Stimulated activated CD4-positive, alpha-beta T cell treated with anti-CD3 and anti-CD28 coated beads, TNF-alpha, amount 100 ng/mL, for 1 hour (primary cell): ENCODE data around the gene SHLD2.
"Not testable (repeated sequence)": the region's sequence is repeated elsewhere in the genome, so short reads cannot be mapped to it uniquely, and the experiment has no call there.

Experiments
- DNase-seq, 3 donors: peaks; one replicate each; pipeline ENCODE4 v3.0.0-alpha.2; 2020; ENCODE audit warnings: low read depth in 3 of 3, low spot score in 1 of 3

SHLD2 gene

DNA sequence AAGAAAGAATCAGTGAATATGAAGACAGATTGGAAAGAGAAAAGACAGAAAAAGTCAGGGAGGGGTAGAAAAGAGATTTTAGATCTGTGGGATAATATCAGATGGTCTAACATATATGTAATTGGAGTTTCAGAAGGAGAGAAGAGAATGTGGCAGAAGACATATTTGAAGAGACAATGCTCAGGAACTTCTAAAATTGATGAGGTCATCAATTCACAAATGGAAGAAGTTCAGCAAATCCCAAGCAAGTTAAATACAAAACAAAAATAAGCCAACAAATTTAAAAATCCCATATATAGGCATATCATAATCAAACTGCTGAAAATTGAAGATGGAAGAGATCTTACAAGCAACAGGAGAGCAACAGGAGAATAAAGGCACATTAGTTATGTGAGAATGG lies 42.5 kb downstream of the SHLD2 start:
- not testable (repeated sequence) for DNase-seq

DNA sequence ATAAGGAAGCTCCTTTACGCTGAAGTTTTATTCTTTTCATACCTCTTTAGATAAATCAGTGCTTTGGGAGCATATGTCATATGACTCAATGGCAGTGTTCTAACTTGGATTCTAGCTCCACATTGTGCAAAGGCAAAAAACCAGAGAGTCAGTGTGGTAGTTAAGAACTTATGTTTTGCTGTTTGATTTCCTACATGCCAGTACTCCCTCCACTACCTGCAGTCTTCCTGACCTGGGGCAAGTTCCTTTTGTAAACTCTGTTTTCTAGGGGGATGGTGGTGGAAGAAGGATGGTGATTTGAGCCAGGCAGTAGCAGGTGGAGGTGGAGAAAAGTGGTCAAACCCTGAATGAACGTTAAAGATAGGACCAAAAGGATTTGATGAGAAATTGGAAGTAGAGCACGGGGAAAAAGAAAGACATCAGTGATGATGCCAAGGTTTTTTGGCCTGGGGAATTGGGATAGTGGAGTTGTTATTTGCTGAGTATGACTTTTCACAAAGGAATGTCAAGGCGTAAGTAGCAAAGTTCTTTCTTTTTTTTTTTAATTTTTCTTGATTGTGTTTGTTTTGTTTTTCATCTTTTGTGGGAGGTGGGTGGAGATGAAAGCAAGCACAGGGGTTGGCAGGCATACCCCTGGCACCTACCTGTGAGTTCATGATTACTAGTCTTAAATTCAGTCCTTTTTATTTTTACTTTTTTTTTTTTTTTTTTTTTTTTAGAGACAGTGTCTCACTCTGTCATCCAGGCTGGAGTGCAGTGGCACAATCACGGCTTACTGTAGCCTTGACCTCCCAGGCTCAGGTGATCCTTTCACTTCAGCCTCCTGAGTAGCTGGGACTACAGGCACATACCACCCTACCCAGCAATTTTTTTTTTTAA lies 47.5 kb downstream of the SHLD2 start:
- not testable (repeated sequence) for DNase-seq

DNA sequence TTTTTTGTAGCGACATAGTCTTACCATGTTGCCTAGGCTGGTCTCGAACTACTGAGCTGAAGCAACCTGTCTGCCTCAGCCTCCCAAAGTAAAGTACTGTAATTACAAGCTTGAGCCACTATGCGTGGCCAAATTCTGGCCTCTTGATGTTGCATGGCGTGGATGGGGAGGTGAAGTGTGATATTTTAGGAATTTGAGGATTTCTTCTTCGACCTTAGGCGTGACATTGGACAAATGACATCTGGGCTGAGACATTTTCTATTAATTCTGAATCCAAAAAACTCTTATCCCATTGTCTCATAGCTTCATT lies 48.1 kb downstream of the SHLD2 start:
- not testable (repeated sequence) for DNase-seq

DNA sequence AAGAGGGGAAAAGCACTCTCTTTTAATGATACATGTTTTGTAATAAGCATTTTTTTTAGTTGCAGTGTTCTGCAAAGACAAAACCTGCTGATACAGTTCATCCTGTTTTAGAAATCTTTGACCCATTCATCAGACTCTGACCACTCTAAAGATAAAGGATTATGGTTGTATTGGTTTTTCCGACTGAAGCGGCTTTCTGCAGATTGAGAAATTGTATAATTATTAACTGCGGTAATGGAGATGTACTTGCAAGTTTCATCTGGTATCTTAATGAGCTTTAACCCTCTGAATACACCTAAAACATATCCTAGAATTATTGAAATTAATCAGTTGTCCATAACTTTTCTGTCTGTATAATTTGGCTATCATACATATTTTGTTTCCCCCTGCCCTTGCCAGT lies 50.6 kb downstream of the SHLD2 start:
- DNase-seq = not testable (repeated sequence)

DNA sequence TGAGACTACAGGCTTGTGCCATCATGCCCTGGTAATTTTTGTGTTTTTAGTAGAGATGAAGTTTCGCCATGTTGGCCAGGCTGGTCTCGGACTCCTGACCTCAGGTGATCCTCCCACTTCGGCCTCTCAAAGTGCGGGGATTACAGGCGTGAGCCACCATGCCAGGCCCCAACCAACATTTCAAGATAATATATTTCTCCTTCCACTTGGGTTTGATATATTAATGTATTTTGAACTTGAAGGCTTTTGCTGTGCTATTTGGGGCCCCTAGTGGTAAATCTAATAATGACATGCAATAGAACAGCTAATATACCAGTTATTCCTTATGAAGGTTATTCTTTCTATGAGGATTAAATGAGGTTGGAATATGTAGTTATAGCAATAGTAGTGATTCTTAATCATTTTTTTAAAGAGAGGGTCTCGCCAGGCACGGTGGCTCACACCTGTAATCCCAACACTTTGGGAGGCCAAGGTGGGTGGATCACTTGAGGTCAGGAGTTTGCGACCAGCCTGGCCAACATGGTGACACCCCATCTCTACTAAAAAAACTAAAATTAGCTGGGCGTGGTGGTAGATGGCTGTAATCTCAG lies 54.1 kb downstream of the SHLD2 start:
- DNase-seq = not testable (repeated sequence)

DNA sequence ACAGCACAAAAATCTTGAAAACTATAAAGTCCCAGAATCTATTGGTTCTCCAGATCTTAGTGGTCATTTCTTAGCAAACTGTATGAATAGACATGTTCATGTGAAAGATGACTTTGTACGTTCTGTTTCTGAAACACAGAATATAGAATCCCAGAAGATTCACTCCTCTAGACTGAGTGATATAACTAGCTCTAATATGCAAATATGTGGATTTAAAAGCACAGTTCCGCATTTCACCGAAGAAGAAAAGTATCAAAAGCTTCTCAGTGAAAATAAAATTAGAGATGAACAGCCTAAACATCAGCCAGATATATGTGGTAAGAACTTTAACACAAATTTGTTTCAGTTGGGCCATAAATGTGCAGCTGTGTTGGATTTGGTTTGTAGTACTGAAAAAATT lies 56.5 kb downstream of the SHLD2 start:
- DNase-seq = not testable (repeated sequence)

DNA sequence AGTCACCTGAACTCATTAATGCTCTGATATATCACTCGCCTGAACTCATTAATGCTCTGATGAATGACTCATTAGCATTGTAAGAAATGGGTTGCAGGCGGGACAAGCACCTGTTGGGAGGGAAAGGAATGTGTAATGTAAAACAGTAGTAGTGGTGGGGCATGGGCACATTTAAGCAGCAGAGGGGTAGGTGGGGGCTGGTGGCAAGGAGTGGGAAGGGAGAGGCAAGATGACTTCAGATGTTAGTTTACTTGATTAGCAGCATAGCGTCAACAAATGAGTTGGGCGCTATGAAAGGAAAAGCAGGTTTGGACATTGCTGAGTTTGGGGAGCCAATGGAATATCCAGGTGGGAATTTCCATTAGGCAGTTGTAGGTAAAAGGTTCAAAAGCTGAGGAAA lies 61.8 kb downstream of the SHLD2 start:
- DNase-seq = not testable (repeated sequence)

DNA sequence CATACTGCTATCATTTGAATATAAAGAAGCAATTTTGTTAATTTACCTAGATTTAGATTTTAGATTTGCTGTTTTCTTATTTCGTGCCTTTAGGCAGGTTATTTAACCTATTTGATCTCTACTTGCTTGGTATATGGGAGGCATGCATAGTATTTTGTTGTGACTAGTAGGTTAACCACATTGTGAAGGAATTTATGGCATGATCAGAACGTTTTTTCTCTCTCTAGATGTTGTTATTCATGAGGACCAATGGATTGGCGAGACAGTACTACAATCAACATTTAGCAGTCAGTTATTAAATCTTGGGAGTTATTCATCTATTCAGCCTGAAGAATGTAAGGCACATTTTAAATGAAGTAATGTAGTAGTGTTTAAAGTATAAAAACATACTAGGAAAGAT lies 62.8 kb downstream of the SHLD2 start:
- not testable (repeated sequence) for DNase-seq

DNA sequence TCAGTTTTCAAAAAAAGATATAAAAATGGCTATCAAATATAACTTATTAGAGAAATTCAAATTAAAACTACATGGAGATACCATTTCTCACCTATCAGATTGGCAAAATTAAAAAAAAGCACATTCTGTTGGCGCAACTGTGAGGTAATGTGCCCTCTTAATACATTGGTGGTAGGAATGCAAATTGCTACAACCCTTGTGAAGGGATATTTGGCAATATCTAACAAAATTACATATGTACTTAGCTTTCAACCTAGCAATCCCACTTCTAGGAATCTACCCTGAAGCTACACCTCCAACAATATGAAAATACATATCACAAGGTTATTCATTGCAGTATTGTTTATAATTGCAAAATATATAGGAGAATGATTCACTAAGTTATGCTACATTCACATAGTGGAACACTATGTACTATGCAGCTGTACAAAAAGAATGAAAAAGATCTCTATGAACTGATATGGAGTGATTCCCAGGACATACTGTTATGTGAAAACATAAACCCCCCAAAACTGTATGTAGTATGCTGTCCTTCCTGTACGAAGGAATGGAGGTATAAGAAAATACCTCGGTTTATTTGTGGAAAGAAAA lies 67.8 kb downstream of the SHLD2 start:
- not testable (repeated sequence) for DNase-seq

DNA sequence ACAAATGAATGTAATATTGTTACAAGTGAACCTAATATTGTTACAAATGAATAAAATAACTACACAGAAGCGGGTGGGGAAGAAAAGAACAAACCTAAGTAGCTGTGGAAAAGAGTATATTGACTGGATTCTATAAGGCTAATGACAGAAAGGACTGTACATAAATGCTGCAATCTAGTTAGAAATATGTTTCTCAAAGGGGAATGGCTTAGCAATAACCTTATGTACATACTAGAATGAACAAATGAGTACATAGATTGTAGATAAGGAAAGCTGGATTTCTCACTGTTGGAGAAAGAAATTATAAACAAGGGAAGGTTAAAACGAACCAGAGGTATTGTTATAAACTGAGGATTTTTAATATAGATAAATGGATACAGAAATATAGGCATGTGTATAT lies 68.4 kb downstream of the SHLD2 start:
- DNase-seq = not testable (repeated sequence)

DNA sequence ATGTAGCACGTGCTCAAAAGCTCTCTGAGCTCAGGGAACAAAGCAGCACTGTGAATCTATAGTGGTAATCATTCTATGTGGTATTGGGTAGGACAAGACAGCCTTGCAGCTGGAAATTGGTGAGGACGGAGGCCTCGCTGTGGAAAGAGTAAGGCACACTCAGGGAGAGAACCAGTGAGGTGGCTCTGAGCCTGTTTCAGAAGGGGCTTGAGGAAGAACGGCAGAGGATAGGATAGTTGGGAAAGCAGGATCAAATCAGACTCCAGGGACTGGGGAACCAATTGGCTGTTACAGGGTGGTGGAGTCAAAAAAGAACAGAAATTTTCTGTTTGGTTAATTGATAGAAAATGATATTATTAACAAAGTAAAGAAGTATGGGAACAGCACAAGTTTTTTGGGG lies 74.9 kb downstream of the SHLD2 start:
- DNase-seq = not testable (repeated sequence)

DNA sequence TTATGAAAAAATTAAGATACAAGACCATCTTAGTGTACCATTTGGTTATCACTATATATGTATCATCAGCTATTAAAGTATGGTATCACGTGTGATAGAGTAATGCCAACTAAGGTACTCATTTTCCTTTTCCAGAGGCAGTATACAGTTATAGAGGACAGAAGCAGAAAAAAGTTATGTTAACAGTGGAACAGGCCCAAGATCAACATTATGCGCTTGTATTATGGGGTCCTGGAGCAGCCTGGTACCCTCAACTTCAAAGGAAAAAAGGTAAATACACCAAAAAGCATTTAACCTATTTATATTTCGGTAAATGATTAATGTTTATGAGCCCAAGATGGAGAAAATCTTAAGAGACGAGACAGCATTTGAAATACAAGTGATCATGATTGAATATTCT lies 75.7 kb downstream of the SHLD2 start:
- not testable (repeated sequence) for DNase-seq

DNA sequence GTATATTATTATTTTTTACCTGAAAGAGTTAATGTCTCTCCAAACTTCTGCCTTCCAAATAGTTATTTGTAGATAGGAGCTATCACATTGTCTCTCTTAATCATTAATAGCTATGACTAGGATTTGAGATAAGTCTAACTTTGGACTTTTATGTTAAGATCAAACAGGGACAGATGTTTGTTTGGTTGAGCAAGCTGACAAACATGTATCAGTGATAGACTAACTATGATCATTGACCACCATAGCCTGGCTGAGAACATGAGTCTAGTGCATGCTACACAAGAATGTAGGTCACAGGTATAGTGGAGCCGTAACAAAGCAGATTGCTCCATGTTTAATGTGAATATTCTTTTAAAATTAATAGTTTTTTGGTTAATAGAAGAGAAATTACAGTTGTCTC lies 76.7 kb downstream of the SHLD2 start:
- DNase-seq = not testable (repeated sequence)

DNA sequence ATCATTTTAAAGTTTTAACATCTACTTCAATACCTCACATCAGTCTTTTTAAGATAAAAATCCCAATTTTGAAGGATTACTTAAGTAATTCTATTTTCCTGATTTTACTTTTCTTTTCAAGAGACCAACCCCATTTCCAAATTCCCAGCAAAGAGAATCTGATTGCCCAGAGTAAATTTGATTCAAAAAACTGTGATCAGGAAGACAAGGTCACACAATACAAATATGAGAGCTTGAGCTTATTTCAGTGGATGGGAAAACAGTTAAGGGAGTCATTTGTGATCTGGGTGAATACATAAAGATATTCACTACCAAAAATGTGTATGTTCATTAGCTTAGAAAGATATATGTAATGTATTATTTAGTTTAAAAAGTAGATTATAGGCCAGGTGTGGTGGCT lies 77.2 kb downstream of the SHLD2 start:
- not testable (repeated sequence) for DNase-seq

DNA sequence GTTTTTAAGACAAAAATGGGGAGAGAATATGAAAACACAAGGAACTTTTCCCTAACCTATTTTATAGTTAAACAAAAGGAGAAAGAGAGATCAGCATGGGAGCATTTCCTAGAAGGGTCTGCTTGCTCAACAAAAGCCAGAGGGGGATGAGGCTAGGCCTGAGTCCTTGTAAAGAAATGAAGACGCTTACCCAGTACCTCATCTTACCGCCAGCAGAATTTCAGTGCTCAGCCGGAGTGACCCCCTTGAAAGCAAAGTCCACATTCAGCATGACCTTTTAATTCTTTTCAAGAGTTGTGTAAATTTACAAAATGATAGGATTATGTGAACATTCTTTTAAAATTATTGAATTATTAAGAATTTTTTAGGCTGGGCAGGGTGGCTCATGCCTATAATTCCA lies 82.6 kb downstream of the SHLD2 start:
- not testable (repeated sequence) for DNase-seq

DNA sequence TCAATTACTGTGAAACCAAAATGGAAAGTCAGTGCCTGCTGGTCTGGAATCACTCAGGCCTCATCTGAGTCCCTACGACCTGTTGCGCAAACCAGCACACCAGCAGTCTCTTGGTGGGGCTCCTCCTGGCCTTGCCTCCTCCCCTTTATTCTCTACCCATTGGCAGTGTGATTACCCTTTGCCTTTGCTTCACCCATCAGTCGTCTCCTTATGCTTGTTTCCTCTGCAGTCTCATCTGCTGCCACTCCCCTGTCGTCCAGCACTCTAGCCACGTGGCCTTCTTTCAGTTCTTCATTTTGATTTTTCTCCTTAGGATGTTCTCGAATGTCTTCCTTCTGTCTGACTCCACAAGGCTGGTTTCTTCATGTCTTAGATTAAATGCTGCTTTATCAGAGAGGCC lies 89.4 kb downstream of the SHLD2 start:
- DNase-seq = not testable (repeated sequence)

DNA sequence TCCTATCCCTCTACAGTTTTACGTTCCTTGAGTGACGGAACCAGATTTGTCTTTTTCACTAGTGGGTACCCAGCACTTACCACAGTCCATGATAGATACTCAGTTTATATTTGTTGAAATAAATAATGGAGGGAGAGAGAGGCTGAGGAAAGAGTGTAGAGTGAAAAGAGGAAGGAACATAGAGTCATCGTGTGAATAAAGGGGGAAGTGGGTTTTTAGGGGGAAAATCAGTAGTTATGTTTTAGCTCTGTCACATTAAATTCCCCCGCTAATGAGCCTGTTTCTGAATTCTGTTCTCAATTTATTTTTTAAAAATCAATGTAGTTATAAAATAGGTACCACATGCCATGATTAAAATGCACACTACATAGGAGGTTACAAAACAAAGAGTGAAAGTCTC lies 91.0 kb downstream of the SHLD2 start:
- DNase-seq = not testable (repeated sequence)

DNA sequence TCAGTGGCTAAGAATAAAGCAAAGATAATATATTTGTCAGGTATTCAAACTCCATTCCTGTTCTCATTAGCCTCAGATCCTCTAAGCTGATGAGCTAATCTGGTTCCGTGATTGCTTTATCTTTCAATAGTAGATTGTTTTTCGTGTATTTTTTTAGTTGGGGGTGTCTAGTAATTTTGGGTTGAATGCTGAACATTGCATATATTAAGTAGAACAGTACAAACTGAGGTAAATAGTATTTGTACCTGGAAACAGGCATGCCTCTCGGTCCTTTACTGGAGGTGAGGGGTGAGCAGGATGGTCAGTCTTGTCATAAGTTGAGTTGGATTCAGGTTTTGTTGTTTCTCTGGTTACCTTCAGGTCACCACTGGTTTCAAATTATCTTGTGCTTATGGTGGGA lies 92.6 kb downstream of the SHLD2 start:
- not testable (repeated sequence) for DNase-seq

DNA sequence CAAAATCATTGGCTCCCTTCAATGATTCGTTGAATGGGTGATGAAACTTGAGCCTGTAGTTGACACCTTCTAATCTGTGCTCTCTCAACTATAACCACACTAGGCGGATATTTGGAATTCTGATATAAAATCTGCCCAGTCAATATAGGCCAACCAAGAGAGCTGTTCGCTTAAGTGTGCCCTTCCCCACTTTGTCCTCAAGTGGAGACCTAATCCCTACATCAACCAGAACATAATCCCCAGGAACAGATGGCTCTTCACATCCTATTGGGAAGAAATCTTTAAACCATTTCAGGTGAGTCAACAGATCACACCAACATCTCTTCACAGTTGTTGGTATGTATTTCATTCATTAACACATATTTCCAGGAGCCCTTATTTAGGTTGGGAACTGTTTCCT lies 96.8 kb downstream of the SHLD2 start:
- not testable (repeated sequence) for DNase-seq

DNA sequence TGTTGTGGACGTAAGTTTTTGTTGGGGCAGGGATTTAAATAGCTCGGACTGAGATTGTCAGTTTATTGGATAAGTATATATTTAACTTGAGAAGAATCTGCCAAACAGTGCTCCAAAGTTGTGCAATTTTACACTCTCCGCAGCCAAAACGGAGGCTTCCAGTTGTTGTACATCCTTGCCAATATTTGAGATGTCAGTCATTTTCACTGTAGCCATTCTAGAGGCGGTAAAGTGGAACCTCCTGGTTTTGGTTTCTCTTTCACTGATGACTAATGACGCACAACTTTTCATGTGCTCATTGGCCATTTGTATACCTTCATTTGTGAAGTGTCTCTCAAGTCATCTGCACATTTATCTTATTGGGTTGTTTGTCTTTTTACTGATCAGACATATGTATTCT lies 105.9 kb downstream of the SHLD2 start:
- not testable (repeated sequence) for DNase-seq

DNA sequence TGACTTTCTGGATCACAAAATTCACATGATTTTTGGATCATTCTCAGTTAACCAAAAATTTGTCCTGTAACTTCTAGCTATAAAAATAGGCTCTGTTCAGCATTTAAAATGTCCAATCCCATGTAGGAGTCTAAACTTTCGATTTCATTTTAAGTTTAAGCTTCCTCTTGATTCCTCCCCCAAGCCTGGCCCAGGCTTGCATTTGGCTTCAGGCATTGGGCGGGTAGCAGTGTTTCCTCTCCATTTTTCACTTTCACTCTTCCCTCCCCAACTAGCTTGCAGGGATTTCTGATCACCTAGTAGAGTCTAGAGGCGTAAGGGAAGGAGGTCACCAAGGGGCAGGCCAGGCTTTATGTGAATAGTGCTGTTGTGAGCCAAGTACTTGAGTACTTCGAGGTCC lies 109.8 kb downstream of the SHLD2 start:
- not testable (repeated sequence) for DNase-seq

DNA sequence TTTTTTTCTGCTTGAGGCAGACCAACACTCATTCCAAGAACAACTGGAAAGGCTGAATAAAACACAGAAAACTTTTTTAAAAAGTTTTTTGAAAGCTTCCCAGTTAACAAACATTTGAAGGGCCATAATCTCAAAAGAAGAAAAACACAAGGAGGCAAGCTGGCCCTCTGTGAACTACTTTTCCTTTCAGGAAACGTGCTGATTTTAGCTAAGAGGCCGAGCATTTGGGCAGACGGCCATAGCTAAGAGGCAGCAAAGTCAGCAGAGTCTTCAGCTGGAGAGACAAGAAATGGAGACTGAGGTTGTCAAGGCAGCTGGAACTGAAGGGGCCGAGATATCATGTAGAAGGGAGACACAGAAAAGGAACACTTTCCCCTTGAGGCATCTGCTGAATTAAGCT lies 111.9 kb downstream of the SHLD2 start:
- DNase-seq = not testable (repeated sequence)
